ENCODE data around the gene RFX7. TPM values are rescaled to one million over a fixed set of nuclear protein-coding genes. Genes with fewer than 3 reads are reported as not detected.

RFX7 gene
- total RNA-seq, 2 experiments from 2014 or later, result 22.5 to 23.6 TPM

- Mint-ChIP-seq H3K36me3 (ENCODE audit: low read depth) (no peaks in the 10 kb centered on the region), H3K4me1 (ENCODE audit: low read depth) (peaks cover 31% of the 10 kb centered on the region), H3K27ac (peak overlapping the region; percentile 63), H3K9me3 (no peaks in the 10 kb centered on the region), H3K27me3 (no peaks in the 10 kb centered on the region), H3K4me3 (no peak overlapping the region)
- peak in 4 of 14 experiments; percentile 12 to 71 (median 54) for DNase-seq
- no peak for TF ChIP-seq CTCF (IDR thresholded peaks at IDR 0.05)
- intact Hi-C loops (cut with DNase I, micrococcal nuclease), result no loop called here
- Histone ChIP-seq H3K4me3 (ENCODE audit: low read length) (no peak overlapping the region), H3K36me3 (ENCODE audit: insufficient read depth, low read length) (no peaks in the 10 kb centered on the region), H3K27me3 (ENCODE audit: control insufficient read depth in 1 of 2, insufficient read depth in 2 of 2, low read length in 2 of 2) (no peaks in the 10 kb centered on the region), H3K4me1 (ENCODE audit: insufficient read depth, low read length) (peaks cover 13% of the 10 kb centered on the region), H3K9me3 (ENCODE audit: control insufficient read depth in 1 of 2, insufficient read depth in 1 of 2, low read length in 2 of 2) (no peaks in the 10 kb centered on the region), H3K27ac (ENCODE audit: low read depth in 1 of 2, low read length in 2 of 2) (no peak overlapping the region)
- CTCF ChIA-PET, result no interaction called here
- POLR2A ChIA-PET, result interaction anchor here (0.6 kb wide), 1 partner anchor 15 kb away, joined by 3 read pairs; no protein-coding TSS in a partner anchor
- peak; percentile 74 for ATAC-seq (ENCODE audit: poor library complexity)
These were observed 205.7 kb downstream of the RFX7 start for GRCh38 chr15:56038015-56038414.

Other genes starting within 250 kb of the RFX7 start
- gene TEX9, start 121.5 kb upstream of the RFX7 start, total RNA-seq, result 1 to 10 TPM; 1.3 to 1.6 TPM
- under 1 TPM in 1 of 2 experiments, not detected in 1; 0.20 TPM for gene MNS1, start 221.3 kb upstream of the RFX7 start, total RNA-seq